Erythroblast (primary cell): ENCODE results near the gene SKOR1.

Experiments used
- GATA1 ChIP-seq: IDR thresholded peaks from 2 replicates; pipeline ENCODE4 v1.6.1; 2011; ENCODE audit warnings: low read depth, mild to moderate bottlenecking, control low read depth, low read length, moderate library complexity
- POLR2A ChIP-seq: IDR thresholded peaks from 2 replicates; pipeline ENCODE4 v1.6.1; 2011; ENCODE audit warnings: mild to moderate bottlenecking, low read length

DNA sequence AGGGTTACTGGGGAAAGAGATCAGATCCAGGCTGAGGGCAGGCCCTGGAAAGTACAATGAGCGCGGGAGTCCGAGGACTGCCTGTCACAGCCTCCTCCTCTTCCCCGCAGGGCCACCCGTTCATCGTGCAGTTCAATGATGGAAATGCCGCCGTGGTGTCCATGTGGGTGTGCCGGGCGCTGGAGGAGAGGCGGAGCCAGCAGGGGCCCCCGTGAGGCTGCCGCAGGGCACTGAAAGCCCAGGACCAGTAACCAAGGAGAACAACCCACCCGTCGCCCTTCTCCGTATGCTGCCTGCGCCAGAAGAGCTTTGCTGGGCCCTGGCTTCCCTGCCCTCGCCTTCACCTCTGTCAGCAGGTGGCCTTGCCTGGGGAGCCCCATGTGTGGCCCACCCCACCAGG, 18.8 kb upstream of the SKOR1 start:
- TF ChIP-seq POLR2A: no peak
- TF ChIP-seq GATA1: no peak
